HL-60/S4 treated with phorbol 12-myristate 13-acetate at 8.2 ng/mL for 4 days and 3 days (cell line): Measurements from ENCODE around the gene IL12A.

ENCODE experiments used
- in situ Hi-C: fragments of 300-500 bp; cut with MboI; formaldehyde crosslinking; loops from 2 replicates; pipeline ENCODE4 v1.15.0; 2022; ENCODE audit warnings: low sequenced_read_pairs

IL12A gene

GRCh38 chr3:159989973-159990846 lies 1.6 kb downstream of the IL12A start:
- in situ Hi-C loops = no loop called here

GRCh38 chr3:159991591-159991990 lies 3.0 kb downstream of the IL12A start:
- in situ Hi-C loops = no loop called here

DNA sequence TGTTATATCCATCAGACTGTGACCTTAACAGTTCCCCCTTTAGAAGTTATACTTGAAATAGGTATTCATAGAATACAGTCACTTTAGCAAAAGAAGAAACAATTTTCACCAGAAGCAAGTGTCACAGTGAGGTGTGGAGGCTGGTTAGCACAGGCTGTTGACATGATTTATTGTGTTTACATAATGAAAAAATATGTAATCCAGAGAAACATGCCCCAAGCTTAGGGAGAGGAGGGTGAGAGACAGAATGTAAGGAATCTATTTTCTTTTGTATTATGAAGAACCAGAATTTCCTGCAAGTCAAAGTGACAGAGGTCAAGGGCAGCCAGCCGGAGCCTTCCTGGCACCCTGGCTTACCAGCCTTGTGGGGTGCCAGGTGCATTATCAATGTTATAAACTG lies 4.0 kb downstream of the IL12A start:
- in situ Hi-C loops = no loop called here

GRCh38 chr3:159994182-159994581 lies 5.5 kb downstream of the IL12A start:
- in situ Hi-C loops = no loop called here

DNA sequence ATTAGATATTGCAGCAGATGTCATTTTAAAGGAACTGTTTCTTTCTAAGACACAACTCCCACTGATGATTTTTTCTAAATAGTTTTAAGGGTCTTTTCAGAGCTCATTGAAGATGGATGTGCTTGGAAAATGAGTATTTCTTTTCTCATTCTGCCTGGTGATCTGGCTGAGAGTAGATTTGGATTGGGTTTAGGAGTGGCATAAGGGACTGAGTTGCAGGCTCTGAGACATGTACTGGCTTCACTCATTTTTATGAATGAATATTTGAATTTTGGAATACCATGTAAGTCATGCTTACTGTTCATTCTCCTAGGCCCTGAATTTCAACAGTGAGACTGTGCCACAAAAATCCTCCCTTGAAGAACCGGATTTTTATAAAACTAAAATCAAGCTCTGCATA lies 6.5 kb downstream of the IL12A start:
- in situ Hi-C loops = no loop called here

DNA sequence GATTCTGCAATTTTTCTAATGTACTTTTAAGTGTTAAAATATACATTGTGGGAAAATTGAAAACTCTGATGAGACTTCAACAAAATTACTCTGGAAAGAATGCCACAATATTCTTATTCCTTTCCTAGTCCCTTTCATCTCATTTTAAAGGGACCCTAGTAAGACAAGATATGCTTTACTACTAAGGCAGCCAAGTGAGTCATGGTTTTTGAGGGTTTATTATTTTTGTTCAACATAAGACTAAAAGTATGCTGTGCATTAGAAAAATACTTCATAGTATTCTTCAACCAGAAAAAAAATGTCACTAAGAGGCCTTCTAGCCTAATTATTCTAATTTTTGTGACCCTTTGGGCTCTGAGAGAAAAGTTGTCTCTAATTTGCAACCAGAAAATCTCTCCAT lies 7.4 kb downstream of the IL12A start:
- in situ Hi-C loops = no loop called here

DNA sequence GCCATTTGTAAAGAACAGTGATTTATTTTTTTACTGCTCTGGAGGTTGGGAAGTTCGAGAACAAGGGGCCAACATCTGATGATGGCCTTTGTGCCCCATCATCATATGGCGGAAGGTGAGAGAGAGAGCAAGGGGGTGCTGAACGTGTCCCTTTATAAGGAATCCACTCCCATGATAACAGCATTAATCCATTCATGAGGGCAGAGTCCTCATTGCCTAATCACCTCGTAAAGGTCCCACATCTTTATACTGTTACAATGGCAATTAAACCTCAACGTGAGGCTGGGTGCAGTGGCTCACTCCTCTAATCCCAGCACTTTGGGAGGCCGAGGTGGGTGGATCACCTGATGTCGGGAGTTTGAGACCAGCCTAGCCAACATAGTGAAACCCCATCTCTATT lies 8.3 kb downstream of the IL12A start:
- in situ Hi-C loops = no loop called here

DNA sequence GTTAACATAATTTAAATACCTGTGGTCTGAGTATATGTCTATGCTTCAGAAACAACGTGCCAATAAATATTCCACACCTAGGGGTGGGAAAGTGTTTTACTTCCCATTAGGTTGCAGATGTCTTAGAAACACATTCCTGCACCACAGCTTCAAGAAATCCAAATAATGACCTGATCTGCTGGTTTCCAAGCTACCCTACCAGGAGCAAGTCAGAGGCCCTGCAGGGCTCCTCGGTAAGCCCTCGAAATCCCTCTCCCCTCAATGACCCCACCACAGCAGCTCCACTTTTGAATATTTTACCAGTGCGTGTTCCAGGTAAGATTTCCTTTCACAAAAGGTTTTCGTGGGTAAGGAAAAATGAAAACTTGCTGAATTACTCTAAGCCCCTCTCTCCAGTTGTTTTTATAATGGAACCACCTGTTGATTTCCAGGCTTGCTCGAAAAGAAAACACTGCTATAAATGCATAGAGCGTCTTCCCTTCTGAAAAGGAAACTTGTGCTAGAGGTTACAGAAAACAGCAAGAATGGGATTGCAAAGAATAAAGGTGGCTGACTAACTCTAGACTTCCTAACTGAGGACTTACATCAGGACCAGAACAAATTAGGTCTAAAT lies 12.6 kb downstream of the IL12A start:
- in situ Hi-C loops = no loop called here

- in situ Hi-C loops = no loop called here
Observed at GRCh38 chr3:160001850-160002623, 13.4 kb downstream of the IL12A start.

DNA sequence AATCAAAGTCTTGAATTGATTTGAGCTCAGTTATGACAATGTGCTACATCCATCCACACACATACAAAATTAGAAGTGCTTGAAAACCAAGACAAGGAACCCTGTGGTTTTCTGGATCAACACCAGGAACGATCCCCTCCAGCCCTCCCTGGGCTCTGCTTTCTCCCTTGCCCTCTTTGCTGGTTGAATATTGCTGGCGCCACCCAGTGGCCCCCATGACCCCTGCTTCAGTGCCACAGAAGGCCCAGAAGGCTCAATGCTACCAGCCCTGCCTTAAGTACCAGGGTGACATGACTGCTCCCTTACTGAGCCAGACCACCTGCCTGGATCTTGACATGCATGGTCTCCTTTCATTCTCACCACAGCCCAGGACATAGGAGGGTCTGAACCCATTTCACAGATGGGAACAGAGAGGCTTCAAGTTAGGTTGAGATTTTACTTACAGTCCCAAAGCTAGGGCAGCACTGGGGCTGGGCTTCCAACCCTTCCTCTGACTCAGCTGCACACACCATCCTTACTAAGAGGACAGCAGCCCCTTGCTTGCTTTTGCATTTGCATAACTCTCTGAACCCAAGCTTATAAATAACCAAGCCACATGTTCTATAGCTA lies 15.0 kb downstream of the IL12A start:
- in situ Hi-C loops = no loop called here

GRCh38 chr3:160005004-160005403 lies 16.4 kb downstream of the IL12A start:
- in situ Hi-C loops = no loop called here

- in situ Hi-C loops = no loop called here
Observed at GRCh38 chr3:160006282-160007163, 17.9 kb downstream of the IL12A start.

DNA sequence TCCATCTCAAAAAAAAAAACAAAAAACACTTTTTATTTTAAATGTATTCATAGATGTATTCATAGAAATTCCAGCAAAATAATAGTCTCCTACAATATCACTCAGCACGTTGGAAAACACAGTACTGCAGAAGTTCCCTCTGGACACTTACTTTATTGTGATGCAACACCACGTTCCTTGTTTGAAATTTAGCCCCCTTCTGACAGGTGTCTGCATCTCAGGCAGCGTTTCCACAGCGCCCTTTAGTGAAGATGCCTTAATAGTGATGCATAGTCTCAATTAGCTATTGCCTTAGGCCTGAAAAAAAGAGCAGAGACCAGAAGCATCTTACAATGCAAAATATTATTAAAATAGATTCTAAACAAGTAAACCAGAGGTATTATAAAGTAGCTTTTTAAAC lies 20.3 kb downstream of the IL12A start:
- in situ Hi-C loops = no loop called here

DNA sequence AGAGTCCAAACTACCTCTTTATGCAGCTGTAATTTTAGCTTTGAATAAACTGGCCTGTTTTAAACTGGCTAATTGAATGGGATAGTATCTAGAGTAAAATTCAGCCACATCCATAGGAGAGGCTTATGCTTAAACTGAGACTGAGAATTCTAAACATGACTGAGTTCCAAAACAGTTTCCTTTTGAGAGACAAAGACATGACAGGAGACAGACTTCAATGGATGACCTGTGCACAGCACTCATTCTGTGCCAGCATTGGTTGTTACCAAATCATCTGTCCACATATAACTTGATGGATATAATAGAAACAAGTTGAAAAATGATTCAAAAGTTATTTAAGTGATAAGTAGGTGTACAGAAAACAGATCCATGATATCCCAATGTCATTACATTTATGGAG lies 20.9 kb downstream of the IL12A start:
- in situ Hi-C loops = no loop called here

DNA sequence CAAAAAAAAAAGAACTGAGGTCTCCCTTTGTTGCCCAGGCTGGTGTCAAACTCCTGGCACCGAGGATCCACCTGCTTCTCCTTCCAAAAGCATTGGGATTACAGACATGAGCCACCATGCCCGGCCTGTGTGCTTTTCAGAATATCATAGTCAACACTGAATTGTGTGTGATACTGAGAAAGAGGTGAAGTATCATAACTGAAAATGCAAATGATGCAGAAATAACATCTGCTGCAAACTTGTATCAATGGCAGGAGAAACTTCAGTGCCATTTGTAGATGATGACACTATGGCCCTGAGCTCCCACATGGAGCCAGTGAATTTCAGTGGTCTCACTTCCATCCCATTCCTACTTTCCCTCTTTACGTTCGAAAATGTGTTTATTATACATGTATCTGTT lies 21.9 kb downstream of the IL12A start:
- in situ Hi-C loops = no loop called here

GRCh38 chr3:160012108-160012507 lies 23.5 kb downstream of the IL12A start:
- in situ Hi-C loops = no loop called here

DNA sequence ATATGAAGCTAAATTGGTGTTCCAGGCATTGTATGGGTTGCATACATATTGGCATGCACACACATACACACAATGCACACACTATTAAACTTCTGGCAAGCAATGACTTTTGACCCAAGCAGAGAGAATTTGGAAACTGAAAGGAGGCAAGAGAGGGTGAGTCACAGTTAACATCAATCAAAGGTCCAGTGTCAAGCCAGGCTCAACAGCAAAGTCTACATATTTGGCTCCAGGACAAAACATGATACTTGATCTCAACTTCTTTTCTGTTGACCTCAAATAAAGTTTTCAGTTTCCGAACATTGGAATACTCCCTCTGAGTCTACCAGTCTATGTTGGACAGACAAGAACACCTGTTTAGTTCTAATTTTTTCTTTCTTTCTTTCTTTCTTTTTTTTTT lies 28.3 kb downstream of the IL12A start:
- in situ Hi-C loops = no loop called here

DNA sequence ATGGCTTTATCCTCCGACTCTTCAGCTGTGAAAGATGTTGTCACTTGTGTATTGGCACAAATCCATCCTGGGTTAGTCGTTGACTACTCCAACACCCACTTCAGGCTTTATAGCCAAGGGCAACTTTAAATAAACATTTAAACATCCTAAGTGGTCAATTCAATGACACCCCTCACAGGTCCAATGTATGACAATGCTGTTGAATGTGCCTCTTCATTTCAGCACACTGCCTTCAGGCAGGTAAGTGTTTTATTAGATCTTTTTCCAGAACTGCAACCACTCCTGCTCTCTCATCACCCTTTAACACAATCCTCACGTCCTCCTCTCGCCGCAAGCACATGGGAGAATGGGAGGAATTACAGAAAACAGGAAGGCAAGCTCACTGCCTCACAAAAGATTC lies 30.3 kb downstream of the IL12A start:
- in situ Hi-C loops = no loop called here

GRCh38 chr3:160020057-160020711 lies 31.5 kb downstream of the IL12A start:
- in situ Hi-C loops = no loop called here

- in situ Hi-C loops = no loop called here
Observed at GRCh38 chr3:160022068-160022467, 33.4 kb downstream of the IL12A start.
